KOPT-K1 (cell line): ENCODE data around the gene TTC21A.

Source experiments
- H3K27ac ChIP-seq: fragments of 200-600 bp; sonication (generic); 2 replicates; pipeline ENCODE4 v1.5.1; 2016; ENCODE audit warnings: antibody characterized with exemption, mild to moderate bottlenecking, low read depth, low read length; ENCODE audit not compliant: poor library complexity, severe bottlenecking
- H3K36me3 ChIP-seq: fragments of 200-600 bp; sonication (generic); 2 replicates; pipeline ENCODE4 v1.5.1; 2017; ENCODE audit warnings: antibody characterized with exemption, mild to moderate bottlenecking, low read length, moderate library complexity; ENCODE audit not compliant: insufficient read depth
- H3K9me3 ChIP-seq: fragments of 200-600 bp; sonication (generic); 2 replicates; pipeline ENCODE4 v1.5.1; 2017; ENCODE audit warnings: antibody characterized with exemption, low read length, mild to moderate bottlenecking; ENCODE audit not compliant: insufficient read depth, poor library complexity, severe bottlenecking

Gene TTC21A

DNA sequence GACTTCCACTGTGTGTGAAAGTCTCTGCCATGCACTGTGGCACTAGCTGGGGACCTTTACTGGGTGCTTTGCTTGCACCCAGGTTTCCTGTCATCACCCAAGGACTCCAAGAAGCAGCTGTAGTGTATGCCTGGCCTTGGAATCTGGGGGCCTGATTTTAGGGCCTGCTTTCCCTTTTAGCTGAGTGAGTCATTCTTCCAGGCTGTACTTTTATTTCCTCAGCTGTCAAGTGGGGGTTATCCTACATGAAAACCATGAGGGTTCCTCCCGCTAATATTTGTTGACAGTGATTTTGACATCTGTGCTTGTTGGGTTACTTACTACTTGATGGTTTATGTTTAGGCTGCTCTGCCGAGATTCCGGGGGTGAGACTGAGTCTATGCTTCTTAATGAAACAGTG lies 18.6 kb upstream of the TTC21A start:
- H3K27ac ChIP-seq = no peak overlapping the region
- peaks cover 78% of the 10 kb centered on the region for H3K36me3 ChIP-seq
- no peaks in the 10 kb centered on the region for H3K9me3 ChIP-seq

DNA sequence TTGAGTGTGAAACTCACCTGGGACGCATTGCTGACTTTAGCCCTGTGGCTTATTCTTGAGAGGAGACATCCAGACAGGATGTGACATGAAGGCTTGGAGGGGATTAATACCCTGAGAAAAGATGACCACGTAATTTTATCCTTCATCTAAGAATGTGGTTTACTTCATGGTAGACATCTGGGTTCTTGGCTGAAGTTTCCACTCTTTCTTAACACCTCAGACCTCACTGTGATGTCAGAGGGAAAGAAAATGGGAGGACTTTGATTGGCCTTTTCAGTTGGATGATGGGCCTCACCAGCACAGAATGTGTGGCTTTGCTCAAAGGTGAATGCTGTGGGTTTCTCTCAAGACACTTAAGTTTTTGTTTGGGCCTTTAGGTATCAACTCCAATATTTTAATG lies 16.6 kb upstream of the TTC21A start:
- peaks cover 91% of the 10 kb centered on the region for H3K36me3 ChIP-seq
- no peaks in the 10 kb centered on the region for H3K9me3 ChIP-seq
- H3K27ac ChIP-seq = no peak overlapping the region

DNA sequence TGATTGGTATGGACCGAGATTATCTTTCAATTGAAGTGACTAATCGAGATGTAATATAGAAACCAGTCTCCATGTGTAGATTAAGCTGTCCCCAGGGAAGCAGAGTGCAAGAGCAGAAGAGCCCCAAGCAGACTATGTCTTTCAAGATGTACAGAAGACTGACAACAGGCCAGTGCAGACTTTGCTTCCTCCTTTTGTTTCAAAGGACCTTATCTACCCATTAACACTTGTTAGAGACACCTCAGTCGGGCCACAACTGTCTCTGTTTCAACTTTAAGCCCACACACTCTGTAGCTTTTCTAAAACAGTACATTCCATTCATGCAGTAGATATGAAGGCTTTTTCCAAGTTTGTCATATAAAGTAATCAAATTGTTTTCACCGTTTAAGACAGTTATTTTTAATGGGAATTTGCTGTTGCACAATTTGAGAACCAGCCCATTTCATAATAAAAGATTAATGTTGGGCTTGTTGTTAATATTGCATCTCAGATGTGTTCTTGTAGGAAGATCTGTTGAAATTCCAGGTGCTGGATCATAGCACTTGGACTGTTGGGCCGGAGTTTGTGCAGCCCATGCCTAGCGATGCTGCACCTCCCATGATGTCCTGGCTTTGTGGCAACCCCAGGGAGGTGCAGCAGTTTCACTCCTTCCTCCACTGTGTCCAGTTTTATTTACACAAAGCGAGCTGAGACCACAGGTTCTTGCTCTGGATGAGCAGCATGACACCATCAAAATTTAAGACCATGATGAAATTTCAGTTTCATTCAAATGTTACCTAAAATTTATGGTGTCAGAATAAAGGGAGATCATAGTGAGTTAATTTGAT lies 12.4 kb upstream of the TTC21A start:
- H3K9me3 ChIP-seq = no peaks in the 10 kb centered on the region
- H3K36me3 ChIP-seq = peaks cover 94% of the 10 kb centered on the region

DNA sequence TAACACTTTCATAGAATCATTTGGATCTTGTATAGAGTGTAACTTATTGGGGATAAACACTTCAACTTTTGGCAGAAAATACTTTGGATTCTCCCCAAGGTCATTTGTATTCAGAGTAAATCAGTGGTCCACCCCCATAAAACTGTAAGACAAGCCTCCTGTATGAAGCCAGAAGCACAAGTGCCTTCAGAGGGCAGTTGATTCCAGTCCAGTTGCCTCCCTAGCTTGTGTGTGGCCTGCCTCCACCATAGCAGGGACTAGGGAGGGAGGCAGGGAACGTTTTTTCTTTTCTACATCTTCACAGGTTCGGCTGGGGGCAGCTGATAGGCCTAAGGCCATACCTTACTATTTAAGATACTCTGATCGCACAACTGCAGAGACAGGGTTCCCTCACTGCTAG lies 11.7 kb upstream of the TTC21A start:
- H3K36me3 ChIP-seq = peaks cover 93% of the 10 kb centered on the region
- no peak overlapping the region for H3K27ac ChIP-seq
- H3K9me3 ChIP-seq = no peaks in the 10 kb centered on the region

More for the DNA sequence above, 12.4 kb upstream of the TTC21A start:
- H3K27ac ChIP-seq = no peak overlapping the region

DNA sequence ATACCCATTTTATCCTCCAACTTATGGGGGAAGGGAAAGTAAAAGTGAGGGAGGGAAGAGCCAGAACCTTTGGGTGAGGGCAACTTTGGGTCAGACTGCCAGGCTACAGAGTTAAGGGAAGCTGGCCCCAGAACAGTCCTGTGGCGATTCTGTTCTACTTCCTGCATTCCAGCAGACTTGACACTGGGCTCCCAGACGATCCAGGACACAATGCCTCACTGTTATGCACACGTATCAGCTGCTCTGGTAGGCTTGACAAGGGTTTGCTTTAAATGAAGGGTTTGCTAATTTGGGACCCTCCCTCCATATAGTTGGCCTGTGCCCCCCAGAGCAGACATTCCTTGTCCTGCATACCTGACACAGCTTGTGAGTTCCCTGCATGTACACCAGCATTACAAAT lies 10.7 kb upstream of the TTC21A start:
- Histone ChIP-seq H3K9me3 (no peaks in the 10 kb centered on the region), H3K36me3 (peaks cover 83% of the 10 kb centered on the region), H3K27ac (no peak overlapping the region)

DNA sequence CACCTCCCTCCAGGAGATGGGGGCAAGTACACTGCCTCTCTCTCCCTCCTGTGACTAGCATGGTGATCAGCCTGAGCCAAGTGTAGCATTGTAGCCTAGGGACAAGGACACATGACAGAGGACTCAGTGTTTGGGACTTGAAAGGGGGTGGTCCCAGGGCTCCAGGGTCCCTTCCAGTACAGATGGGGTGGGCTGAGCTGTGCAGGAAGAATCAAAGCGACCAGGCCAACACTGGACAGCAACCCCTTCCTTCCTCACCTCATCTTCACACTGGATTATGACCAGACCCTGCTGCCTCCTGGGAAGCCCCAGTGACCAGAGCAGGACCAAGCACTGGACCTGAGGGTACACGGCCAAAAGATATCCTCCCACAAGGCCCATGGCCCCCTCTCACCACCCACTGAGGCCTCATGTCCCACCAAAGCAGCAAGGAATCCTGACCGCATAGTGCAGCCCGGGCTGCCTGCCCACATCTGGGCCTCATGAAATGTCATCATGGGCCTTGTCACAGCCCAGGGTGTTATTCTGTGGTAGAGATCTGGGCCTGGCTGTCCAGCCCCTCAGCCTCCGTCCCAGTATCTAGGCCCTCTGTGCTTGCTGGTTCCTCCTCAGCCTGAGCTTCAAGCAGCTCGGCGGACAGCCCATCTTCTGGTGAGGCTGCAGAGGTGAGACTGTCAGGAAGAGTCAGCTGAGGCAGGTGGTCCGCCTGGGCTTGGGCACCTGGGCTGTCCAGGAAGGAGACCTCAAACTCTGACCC lies 9.6 kb upstream of the TTC21A start:
- H3K36me3 ChIP-seq = peaks cover 72% of the 10 kb centered on the region
- H3K27ac ChIP-seq = no peak overlapping the region
- H3K9me3 ChIP-seq = no peaks in the 10 kb centered on the region

DNA sequence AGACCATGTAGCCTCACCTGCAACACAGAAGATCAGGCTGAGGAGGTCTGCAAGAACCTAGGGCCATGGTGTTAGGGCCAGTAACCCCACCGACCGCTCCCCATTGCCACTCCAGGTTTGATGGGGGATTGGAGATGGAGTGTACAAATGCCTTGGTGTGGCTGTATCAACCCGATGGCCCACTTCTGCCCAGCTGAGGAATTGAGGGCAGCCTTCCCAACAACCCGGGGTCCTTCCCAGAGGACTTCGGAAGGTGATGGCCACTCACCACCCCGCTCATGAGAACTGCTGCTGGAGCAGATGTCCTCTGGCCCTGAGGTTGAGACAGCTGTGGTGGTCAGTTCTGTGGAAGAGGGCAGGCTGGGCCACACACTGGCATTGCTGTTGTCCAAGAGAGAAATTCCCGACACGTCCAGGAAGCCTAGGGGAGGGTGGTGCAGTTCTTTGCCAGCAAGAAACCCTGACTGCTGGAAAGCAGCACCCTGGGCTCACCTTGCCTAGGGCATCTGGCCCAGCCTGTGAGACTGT lies 8.9 kb upstream of the TTC21A start:
- Histone ChIP-seq H3K9me3 (no peaks in the 10 kb centered on the region), H3K36me3 (peaks cover 66% of the 10 kb centered on the region), H3K27ac (no peak overlapping the region)

DNA sequence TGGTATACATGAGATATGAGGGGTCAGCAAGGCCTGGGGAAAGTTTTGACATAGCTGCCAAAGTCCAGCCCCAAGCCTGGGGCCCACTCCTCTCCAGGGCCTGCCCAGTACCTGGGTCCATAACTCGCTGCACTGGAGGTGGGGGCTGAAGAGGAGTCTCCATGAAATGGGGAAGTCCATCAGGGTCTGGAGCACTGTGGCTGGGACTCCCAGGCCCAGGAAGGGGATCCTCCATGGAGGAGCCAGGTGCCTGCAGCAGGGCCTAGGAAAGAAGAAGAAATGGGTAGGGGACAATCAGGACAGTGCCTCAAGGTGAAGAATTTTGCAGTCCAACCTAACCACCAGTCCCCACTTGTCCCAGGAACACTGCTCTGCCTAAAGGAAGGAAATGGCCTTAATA lies 8.2 kb upstream of the TTC21A start:
- Histone ChIP-seq H3K27ac (no peak overlapping the region), H3K9me3 (no peaks in the 10 kb centered on the region), H3K36me3 (peaks cover 59% of the 10 kb centered on the region)

DNA sequence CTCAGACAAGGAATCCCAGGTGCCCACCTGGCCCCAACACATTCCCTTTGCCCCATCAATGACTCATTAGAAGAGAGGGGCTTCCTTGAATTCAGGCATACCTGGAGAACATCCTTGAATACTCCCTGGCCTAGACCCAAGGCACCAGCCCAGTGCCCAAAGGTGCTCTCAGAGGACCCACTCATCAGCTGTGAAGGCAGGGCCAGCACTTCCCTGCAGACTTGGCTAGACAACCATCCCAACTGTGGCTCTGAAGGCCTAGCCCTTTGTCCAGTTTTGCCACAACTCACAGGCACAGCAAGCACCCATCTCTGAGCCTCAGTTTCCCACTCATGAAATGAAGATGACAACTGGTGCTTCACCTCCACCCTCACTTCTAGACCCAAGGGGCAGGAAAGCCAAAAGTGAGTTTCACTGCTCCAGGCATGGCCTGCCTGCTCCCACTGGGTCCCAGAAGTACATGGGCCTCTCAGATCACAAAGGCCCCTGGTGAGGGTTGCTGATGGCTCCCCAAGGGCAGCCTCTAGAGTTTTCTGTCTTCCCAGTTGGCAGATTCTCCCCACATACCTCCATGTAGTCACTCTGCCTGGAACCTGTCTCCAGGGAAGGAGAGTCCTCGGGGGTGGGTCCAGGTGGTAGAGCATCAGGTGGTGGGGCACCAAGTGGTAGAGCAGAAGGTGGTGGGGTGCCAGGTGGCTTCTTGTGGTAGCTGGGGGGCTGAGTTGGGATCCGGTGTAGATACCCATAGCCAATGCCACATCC lies 7.6 kb upstream of the TTC21A start:
- peaks cover 52% of the 10 kb centered on the region for H3K36me3 ChIP-seq
- H3K9me3 ChIP-seq = no peaks in the 10 kb centered on the region
- no peak overlapping the region for H3K27ac ChIP-seq

DNA sequence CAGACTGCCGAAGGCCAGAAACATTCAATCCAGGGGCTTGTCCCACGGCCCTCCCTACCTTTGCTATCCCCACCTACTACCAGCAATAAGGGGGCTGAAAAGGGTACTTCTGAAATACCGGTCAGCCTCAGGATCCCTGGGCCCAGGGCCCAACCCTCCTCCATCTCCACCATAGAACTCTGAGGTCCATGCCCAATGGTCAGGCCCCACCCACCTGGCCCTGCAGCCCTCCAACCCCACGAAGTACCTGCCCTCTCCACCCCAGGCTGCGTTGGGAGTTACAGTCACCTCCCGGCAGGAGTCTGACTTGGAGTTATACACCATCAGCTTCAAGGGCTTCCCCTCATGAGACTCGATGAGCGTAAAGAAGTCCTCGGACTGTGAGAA lies 7.0 kb upstream of the TTC21A start:
- Histone ChIP-seq H3K27ac (no peak overlapping the region), H3K9me3 (no peaks in the 10 kb centered on the region), H3K36me3 (peaks cover 46% of the 10 kb centered on the region)

DNA sequence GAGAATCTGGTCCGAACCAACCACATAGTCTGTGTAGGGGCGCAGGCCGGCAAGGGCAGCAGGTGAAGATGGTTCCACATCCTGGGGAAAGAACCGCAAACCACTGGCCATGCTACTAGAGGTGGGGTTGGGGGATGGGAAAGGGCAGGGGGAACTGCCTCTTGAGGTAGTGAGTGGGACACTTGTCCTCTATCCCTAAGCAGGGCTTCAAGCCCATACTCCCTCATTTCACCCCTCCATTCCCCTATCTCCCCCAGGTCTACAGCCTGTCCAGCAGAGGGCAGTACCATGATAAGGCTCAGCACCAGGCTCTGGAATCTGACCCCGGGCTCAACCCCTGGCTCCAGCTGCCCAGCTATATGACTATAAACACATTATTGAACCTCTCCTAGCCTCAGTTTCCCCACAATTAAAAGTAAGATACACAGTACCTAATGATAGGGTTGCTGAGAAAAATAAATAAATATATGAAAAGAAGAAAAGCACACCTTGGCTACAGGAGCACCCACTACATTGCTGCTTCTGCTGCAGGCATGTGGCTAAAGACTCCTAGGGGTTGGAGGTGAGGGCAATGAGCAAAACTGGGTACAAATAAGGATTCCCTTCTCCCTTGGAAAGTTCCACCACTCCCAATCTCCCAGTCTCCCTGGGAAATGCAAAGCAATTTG lies 6.3 kb upstream of the TTC21A start:
- peaks cover 39% of the 10 kb centered on the region for H3K36me3 ChIP-seq
- no peak overlapping the region for H3K27ac ChIP-seq
- no peaks in the 10 kb centered on the region for H3K9me3 ChIP-seq

DNA sequence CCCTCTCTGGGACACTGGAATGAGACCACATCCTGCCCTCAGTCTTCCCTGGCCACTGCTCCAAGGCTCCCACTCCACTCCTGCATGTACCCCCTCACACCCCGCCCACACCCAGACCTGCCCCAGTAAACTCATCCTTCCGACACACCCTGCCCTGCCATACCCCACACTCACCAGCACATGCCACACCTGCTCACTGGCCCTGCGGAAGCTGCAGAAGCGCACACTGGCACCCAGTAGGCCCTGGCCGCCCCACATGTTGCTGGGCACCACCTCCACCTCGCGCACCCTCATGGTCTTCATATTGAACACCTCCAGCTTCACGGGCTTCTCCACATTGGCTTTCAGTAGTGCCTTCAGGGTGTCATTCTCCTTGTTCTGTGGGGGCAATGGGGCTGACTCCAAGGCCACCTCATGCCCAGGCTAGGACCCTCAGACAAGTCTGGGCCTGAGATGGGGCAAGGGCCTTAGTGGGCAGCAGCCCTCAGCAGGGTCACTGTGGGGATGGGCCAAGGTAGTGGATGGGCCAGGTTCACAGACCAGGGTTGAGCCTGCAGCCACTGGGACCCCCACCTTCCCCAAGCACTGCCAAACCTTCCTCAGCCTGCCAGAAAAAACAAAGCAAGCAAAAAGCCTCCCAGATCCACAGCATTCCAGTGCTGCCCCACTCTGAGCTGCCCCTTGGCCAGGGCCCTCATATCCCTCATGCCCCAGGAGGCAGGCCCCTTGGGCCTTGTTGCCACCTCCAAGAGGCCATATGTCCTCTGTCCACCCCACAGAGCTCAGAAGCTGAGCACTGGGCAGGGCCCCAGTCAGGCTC lies 4.8 kb upstream of the TTC21A start:
- Histone ChIP-seq H3K36me3 (peaks cover 25% of the 10 kb centered on the region), H3K27ac (no peak overlapping the region), H3K9me3 (no peaks in the 10 kb centered on the region)

DNA sequence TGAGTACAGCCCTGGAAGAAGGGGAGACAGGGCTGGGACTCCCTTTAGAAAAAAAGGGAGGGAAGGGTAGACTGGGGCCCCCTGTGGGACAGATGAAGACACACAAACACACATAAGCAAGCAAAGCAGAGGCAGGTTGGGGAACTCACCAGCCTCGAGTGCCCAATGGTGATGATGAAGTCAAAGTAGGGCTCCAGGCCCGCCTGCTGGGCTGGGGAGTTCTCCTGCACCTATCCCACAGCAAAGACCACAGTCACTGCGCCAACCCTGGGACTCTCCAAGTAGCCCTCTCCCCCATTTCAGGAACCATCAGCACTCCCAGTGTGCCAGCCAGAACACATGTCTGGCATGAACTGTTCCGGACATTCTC lies 4.2 kb upstream of the TTC21A start:
- no peak overlapping the region for H3K27ac ChIP-seq
- H3K36me3 ChIP-seq = peaks cover 19% of the 10 kb centered on the region
- H3K9me3 ChIP-seq = no peaks in the 10 kb centered on the region
